Fibroblast of pulmonary artery (primary cell): ENCODE results near the gene PRSS21.

Experiments used
- DNase-seq: peaks from one replicate; pipeline ENCODE4 v3.0.0-alpha.2; 2010; ENCODE audit warnings: low read depth
- H3K4me3 ChIP-seq: replicated peaks from 2 replicates; pipeline ENCODE4 v1.5.1; 2011; ENCODE audit warnings: low read depth, mild to moderate bottlenecking, control low read depth, low read length, moderate library complexity
- CTCF ChIP-seq: IDR thresholded peaks from 2 replicates; pipeline ENCODE4 v1.5.1; 2011; ENCODE audit warnings: mild to moderate bottlenecking, control low read depth, low read length, inconsistent platforms; ENCODE audit errors: missing control alignments

The PRSS21 gene

DNA sequence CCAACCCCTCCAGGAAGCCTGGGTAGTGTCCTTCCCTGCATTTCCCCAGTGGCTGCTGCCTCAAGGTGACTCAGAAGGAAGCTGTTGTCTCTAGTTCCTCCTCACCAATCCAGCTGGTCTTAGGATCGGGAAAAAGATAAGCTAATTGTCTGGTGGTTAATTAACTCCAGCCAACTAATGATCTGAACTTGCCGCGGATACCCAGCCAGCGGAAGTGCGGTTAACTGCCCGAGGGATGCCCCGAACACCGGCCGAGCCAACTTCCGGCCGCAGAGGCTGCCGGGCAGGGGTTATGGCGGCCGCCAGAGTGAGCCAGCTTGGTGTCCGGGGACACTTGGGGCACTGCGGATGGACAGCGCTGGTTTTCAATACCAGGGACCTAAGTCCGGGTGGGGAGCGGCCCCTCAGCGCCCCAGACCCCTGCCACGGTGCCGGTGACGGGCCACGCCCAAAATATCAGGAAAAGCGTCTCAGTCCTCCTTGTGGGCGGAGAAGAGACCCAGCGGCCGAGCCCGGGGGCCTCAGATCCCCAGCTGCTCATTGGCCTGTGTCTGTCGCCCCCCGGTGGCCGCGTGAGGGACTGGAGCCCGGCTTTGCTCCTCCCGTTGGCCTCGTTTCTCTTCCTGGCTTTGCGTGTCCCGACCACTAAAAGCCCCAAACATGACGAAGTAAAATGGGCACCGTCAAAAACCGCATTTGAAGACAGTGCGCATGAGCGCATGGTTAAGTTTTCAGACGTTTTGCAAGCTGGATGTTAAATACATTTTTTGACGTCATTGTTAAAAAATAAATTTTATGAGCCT is 51.2 kb downstream of the PRSS21 start:
- H3K4me3 ChIP-seq = peak overlapping the region; percentile 64
- DNase-seq = peak; percentile 94
- peak; percentile 92 for TF ChIP-seq CTCF
